ENCODE measurements around the gene SLX9.

GRCh38 chr21:44946254-44947041 lies 6.6 kb downstream of the SLX9 start:
- TF ChIP-seq CTCF (IDR thresholded peaks at IDR 0.05) = no peak
- no peak for TF ChIP-seq POLR2A (IDR thresholded peaks at IDR 0.05)
